CD8-positive, alpha-beta memory T cell (primary cell): Measurements from ENCODE around the gene UGGT2. TPM values are rescaled to one million over a fixed set of nuclear protein-coding genes. Genes with fewer than 3 reads are reported as not detected.

Experiments
- CTCF ChIA-PET: fragments of 350-600 bp; sonication (Branson Sonifier 250); formaldehyde crosslinking; loops from one replicate; lab custom pipeline; 2021; ENCODE audit warnings: antibody characterized with exemption; lab: Charles Lee
- POLR2A ChIA-PET: fragments of 350-600 bp; sonication (Branson Sonifier 250); formaldehyde crosslinking; loops from one replicate; lab custom pipeline; 2021; ENCODE audit warnings: antibody characterized with exemption; lab: Charles Lee
- DNase-seq, 5 donors: peaks; one replicate each; pipeline versions ENCODE4 v3.0.0 to v3.0.0-alpha.2; 2020 to 2022; ENCODE audit warnings: mixed read lengths in 1 of 5
- H3K27ac ChIP-seq: one replicate; pipeline ENCODE4 v1.7.0; 2013; ENCODE audit warnings: low read depth, mild to moderate bottlenecking, low read length, moderate library complexity
- H3K27me3 ChIP-seq: 2 replicates; pipeline ENCODE4 v1.7.0; 2013; ENCODE audit warnings: low read length, mild to moderate bottlenecking; ENCODE audit not compliant: insufficient read depth, poor library complexity, severe bottlenecking
- H3K36me3 ChIP-seq: 2 replicates; pipeline ENCODE4 v1.7.0; 2013; ENCODE audit warnings: mild to moderate bottlenecking, low read length, moderate library complexity; ENCODE audit not compliant: insufficient read depth
- H3K4me1 ChIP-seq: 2 replicates; pipeline ENCODE4 v1.7.0; 2013; ENCODE audit warnings: mild to moderate bottlenecking, low read length, moderate library complexity; ENCODE audit not compliant: insufficient read depth
- H3K4me3 ChIP-seq: 2 replicates; pipeline ENCODE4 v1.7.0; 2013; ENCODE audit warnings: mild to moderate bottlenecking, low read length
- H3K9me3 ChIP-seq: 2 replicates; pipeline ENCODE4 v1.7.0; 2013; ENCODE audit warnings: mild to moderate bottlenecking, low read length
- H3K27ac Mint-ChIP-seq, 8 donors: one replicate each; pipeline ENCODE4 v1.8.0; 2020 to 2021; ENCODE audit warnings: mixed read lengths in 8 of 8, mild to moderate bottlenecking in 6 of 8, inconsistent platforms in 3 of 8, moderate library complexity in 3 of 8
- H3K27me3 Mint-ChIP-seq, 2 donors: one replicate each; pipeline ENCODE4 v1.8.0; 2020 to 2021; ENCODE audit warnings: mixed read lengths in 2 of 2, mild to moderate bottlenecking in 1 of 2, moderate library complexity in 1 of 2
- H3K36me3 Mint-ChIP-seq, 3 donors: one replicate each; pipeline ENCODE4 v1.8.0; 2020 to 2021; ENCODE audit warnings: mixed read lengths in 3 of 3, inconsistent platforms in 1 of 3, mild to moderate bottlenecking in 1 of 3
- H3K4me1 Mint-ChIP-seq, 3 donors: one replicate each; pipeline ENCODE4 v1.8.0; 2020 to 2021; ENCODE audit warnings: mixed read lengths in 3 of 3, inconsistent platforms in 1 of 3, mild to moderate bottlenecking in 1 of 3
- H3K4me3 Mint-ChIP-seq, 7 donors: one replicate each; pipeline ENCODE4 v1.8.0; 2020 to 2021; ENCODE audit warnings: mixed read lengths in 7 of 7, mild to moderate bottlenecking in 6 of 7, moderate library complexity in 4 of 7, inconsistent platforms in 2 of 7
- H3K9me3 Mint-ChIP-seq, 5 donors: one replicate each; pipeline ENCODE4 v1.8.0; 2020 to 2022; ENCODE audit warnings: mixed read lengths in 5 of 5, mild to moderate bottlenecking in 3 of 5, moderate library complexity in 2 of 5, inconsistent platforms in 1 of 5
- polyA plus RNA-seq: library from polyadenylated mRNA; unstranded; fragments of 300-500 nt; fragmentation: Illumina TruSeq; gene quantifications from one replicate; pipeline ENCODE4 v1.2.3, GENCODE V29; 2021
- total RNA-seq, 2 experiments: library from RNA; stranded (reverse); gene quantifications; one replicate each; pipeline ENCODE4 v1.2.3, GENCODE V29; 2021

The UGGT2 gene
- total and polyA plus RNA-seq, 3 experiments from 2014 or later = 0.13 to 0.20 TPM; not detected in 1

DNA sequence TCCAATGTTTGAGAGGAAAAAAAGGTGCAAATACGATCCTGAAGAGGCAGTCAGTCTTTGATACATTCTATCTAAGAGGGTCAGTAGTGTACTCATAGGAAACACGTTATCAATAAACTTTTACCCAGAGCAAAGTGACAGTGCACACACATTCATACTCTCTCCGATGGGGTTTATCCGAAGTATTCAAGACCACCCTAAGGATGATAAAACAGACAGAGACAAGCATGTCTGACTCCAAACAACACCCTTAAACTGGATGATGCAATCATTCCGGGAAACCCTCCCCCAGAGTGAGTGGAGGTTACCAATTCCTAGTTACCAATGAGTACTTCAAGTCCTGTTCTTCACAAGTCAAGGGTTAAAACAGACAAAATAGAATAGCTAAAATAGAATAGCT is 297.1 kb downstream of the UGGT2 start:
- H3K27me3 Mint-ChIP-seq = no peaks in the 10 kb centered on the region
- H3K36me3 Mint-ChIP-seq = peaks cover 9 to 36% (median 20%) of the 10 kb centered on the region in 3 donors
- Histone ChIP-seq H3K27ac (peak overlapping the region; percentile 44), H3K27me3 (no peaks in the 10 kb centered on the region), H3K4me3 (no peak overlapping the region), H3K4me1 (no peaks in the 10 kb centered on the region), H3K36me3 (peaks cover under 1% of the 10 kb centered on the region), H3K9me3 (no peaks in the 10 kb centered on the region)
- no peak overlapping the region for H3K4me3 Mint-ChIP-seq
- CTCF ChIA-PET = no interaction called here
- H3K27ac Mint-ChIP-seq = peak overlapping the region in 1 of 8 donors; percentile 51
- no peaks in the 10 kb centered on the region for H3K9me3 Mint-ChIP-seq
- POLR2A ChIA-PET = no interaction called here
- peaks cover 16 to 25% (median 23%) of the 10 kb centered on the region in 3 donors for H3K4me1 Mint-ChIP-seq
- DNase-seq = no peak

GRCh38 chr13:95754069-95754468 is 299.1 kb downstream of the UGGT2 start:
- no peaks in the 10 kb centered on the region for H3K9me3 ChIP-seq
- H3K36me3 Mint-ChIP-seq = peaks cover 15 to 24% (median 16%) of the 10 kb centered on the region in 3 donors
- no peaks in the 10 kb centered on the region for H3K27me3 Mint-ChIP-seq
- peaks cover 20 to 34% (median 25%) of the 10 kb centered on the region in 3 donors for H3K4me1 Mint-ChIP-seq
- CTCF ChIA-PET = no interaction called here
- no peak overlapping the region for H3K4me3 Mint-ChIP-seq
- no peaks in the 10 kb centered on the region for H3K4me1 ChIP-seq
- H3K27me3 ChIP-seq = no peaks in the 10 kb centered on the region
- H3K9me3 Mint-ChIP-seq = no peaks in the 10 kb centered on the region
- no peak for DNase-seq
- no peak overlapping the region for H3K27ac Mint-ChIP-seq
- no peak overlapping the region for H3K4me3 ChIP-seq
- no peak overlapping the region for H3K27ac ChIP-seq
- POLR2A ChIA-PET = interaction anchor here (0.9 kb wide), 1 partner anchor 50 kb away, joined by 5 read pairs; no protein-coding TSS in a partner anchor
- no peaks in the 10 kb centered on the region for H3K36me3 ChIP-seq

DNA sequence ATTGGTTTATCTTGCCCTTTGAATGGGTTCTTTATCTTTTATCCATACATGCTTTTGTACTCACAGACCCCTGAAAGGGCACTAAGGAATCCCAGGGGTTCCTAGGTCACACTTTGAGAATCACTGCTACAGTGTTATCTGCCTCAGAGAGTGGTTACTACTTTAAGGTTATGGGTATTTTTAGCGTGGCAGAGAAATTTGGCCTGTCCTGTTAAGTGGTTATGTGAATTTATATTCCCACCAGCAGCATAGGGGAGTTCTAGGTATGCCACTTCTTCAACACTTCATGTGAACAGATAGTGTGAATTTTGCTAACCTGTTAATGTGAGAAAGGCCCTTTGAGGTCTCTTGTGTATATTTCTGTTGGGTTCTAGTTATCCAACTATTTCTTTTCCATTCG is 300.5 kb downstream of the UGGT2 start:
- Histone ChIP-seq H3K4me3 (no peak overlapping the region), H3K27me3 (no peaks in the 10 kb centered on the region), H3K4me1 (no peaks in the 10 kb centered on the region), H3K9me3 (no peaks in the 10 kb centered on the region), H3K36me3 (no peaks in the 10 kb centered on the region), H3K27ac (no peak overlapping the region)
- ChIA-PET POLR2A (no interaction called here), CTCF (no interaction called here)
- Mint-ChIP-seq H3K27ac (no peak overlapping the region), H3K4me1 (peaks cover 23 to 31% (median 24%) of the 10 kb centered on the region in 3 donors), H3K36me3 (peaks cover 13 to 16% (median 15%) of the 10 kb centered on the region in 3 donors), H3K4me3 (no peak overlapping the region), H3K27me3 (no peaks in the 10 kb centered on the region), H3K9me3 (no peaks in the 10 kb centered on the region)
- DNase-seq = no peak

Other genes with a start within 250 kb of the UGGT2 start
- not detected for gene HS6ST3, start 36.7 kb upstream of the UGGT2 start, total RNA-seq
- gene HS6ST3, start 36.7 kb upstream of the UGGT2 start, polyA plus RNA-seq = not detected